Lower leg skin (tissue), 3 donors: ENCODE results near the gene PHRF1.

Experiments
- CTCF ChIP-seq, 3 donors: fragments of 450-650 bp; IDR thresholded peaks; one replicate each; pipeline ENCODE4 v1.5.1; 2016; ENCODE audit warnings: antibody characterized with exemption in 3 of 3, mild to moderate bottlenecking in 3 of 3, moderate library complexity in 2 of 3
- POLR2A ChIP-seq, 2 donors: fragments of 450-650 bp; IDR thresholded peaks; one replicate each; pipeline ENCODE4 v1.6.1; 2016 to 2017; ENCODE audit warnings: antibody characterized with exemption in 2 of 2, mild to moderate bottlenecking in 1 of 2, moderate library complexity in 1 of 2

- TF ChIP-seq CTCF (IDR thresholded peaks at IDR 0.05) (no peak), POLR2A (IDR thresholded peaks at IDR 0.05) (no peak)
Observed at GRCh38 chr11:653837-654236, 77.6 kb downstream of the PHRF1 start.
